ENCODE measurements around the gene STRN. TPM values are rescaled to one million over a fixed set of nuclear protein-coding genes. Genes with fewer than 3 reads are reported as not detected.

The STRN gene
- total RNA-seq, 4 donors from 2014 or later: 24.8 to 38.4 (median 31.6) TPM

DNA sequence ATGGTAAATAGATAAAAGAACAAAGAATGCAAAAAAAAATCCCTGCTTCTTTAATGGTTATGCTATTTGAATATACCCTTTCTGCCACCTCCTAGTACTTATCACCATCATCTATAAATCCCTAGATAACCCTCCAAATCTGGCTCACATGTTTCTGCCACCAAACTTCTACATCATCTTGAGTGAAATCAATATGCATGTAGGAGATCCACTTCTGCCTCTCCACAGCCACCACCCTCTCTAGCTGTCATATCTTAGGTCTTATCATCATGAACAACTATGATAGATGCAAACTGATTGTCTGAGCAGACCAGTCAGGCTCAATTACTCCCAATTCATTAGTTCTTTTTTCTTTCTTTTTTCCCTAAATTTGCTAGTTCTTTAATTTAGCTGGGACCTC, 55.3 kb downstream of the STRN start:
- Histone ChIP-seq H3K4me3 (no peak overlapping the region), H3K4me1 (no peaks in the 10 kb centered on the region), H3K9me3 (no peaks in the 10 kb centered on the region), H3K27ac (no peak overlapping the region), H3K36me3 (peaks cover 0 to 79% (median 0%) of the 10 kb centered on the region in 3 donors), H3K27me3 (no peaks in the 10 kb centered on the region)
- intact Hi-C loops (cut with DNase I): no loop called here
- TF ChIP-seq POLR2A (IDR thresholded peaks at IDR 0.05): no peak
- TF ChIP-seq, protein P1, sequence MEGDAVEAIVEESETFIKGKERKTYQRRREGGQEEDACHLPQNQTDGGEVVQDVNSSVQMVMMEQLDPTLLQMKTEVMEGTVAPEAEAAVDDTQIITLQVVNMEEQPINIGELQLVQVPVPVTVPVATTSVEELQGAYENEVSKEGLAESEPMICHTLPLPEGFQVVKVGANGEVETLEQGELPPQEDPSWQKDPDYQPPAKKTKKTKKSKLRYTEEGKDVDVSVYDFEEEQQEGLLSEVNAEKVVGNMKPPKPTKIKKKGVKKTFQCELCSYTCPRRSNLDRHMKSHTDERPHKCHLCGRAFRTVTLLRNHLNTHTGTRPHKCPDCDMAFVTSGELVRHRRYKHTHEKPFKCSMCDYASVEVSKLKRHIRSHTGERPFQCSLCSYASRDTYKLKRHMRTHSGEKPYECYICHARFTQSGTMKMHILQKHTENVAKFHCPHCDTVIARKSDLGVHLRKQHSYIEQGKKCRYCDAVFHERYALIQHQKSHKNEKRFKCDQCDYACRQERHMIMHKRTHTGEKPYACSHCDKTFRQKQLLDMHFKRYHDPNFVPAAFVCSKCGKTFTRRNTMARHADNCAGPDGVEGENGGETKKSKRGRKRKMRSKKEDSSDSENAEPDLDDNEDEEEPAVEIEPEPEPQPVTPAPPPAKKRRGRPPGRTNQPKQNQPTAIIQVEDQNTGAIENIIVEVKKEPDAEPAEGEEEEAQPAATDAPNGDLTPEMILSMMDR (IDR thresholded peaks at IDR 0.05): no peak
- no peak for DNase-seq

DNA sequence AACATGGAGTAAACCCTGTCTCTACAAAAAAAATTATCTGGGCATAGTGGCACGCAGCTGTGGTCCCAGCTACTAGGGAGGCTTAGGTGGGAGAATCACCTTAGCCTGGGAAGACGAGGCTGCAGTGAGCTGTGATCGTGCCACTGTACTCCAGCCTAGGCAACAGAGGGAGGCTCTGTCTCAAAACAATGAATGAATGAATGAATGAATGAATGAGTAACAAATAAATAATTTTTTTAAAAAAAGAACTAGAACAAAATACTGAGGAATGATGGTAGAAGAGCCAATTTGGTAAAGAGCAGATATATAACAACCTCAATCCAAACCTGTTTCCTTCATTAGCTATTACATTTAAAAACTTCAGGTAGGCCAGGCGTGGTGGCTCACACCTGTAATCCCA, 60.1 kb downstream of the STRN start:
- intact Hi-C loops (cut with DNase I): no loop called here
- no peak for TF ChIP-seq POLR2A (IDR thresholded peaks at IDR 0.05)
- TF ChIP-seq, protein P1 (IDR thresholded peaks at IDR 0.05): no peak
- Histone ChIP-seq H3K27ac (no peak overlapping the region), H3K27me3 (no peaks in the 10 kb centered on the region), H3K4me3 (no peak overlapping the region), H3K4me1 (no peaks in the 10 kb centered on the region), H3K36me3 (peaks cover 0 to 57% (median 0%) of the 10 kb centered on the region in 3 donors), H3K9me3 (no peaks in the 10 kb centered on the region)
- 96 to 98% methylated on average over 4 of the region's 4 CpGs for WGBS, 2 donors
- DNase-seq: no peak

DNA sequence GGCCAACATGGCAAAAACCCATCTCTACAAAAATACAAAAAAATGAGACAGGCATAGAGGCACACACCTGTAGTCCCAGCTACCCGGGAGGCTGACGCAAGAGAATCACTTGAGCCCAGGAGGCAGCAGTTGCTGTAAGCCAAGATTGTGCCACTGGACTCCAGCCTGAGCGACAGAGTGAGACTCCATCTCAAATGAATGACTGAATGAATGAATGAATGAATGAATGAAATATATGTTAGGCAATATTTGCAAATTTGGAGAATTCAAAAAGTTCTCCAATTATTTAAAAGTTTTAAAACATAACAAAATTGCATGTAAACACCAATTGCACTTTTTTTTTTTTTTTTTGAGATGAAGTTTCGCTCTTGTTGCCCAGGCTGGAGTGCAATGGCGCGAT, 61.7 kb downstream of the STRN start:
- intact Hi-C loops (cut with DNase I): no loop called here

DNA sequence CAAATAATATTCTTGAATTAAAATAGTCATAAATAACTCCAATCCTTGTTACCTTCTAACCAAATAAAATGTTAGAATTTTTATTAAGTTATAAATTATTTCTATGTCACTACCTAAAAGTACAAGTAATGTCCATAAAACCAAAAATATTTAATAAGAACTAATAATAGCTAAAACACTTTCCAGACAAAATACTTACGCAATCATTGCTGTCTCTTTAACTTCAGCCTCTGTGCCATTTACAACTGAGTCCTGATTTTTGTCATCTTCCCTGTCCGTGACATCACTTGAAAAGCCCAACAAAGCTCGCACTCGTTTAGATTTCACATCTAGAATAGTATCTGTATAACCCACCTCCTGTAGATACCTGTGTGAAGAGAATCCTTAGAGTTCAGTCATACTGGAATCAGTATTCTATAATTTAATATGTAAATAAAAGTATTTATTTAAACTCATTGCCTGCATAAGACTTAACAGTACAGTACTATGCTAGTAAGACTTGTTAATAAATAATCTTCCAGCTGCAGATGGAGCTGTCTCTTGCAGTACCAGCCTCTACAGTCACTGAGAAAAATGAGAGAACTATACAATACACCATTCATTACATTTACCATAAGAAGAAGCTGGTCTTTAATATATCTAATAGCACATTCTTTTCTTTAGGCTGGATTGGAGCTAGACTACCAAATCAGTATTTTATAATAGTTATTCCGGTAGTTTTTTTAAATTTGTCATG, 63.8 kb downstream of the STRN start:
- TF ChIP-seq POLR2A (IDR thresholded peaks at IDR 0.05): no peak
- TF ChIP-seq, protein P1 (IDR thresholded peaks at IDR 0.05): no peak
- WGBS, 2 donors: 92 to 94% methylated on average over 5 of the region's 5 CpGs
- Histone ChIP-seq H3K4me1 (no peaks in the 10 kb centered on the region), H3K9me3 (no peaks in the 10 kb centered on the region), H3K36me3 (peaks cover 0 to 76% (median 0%) of the 10 kb centered on the region in 3 donors), H3K27me3 (no peaks in the 10 kb centered on the region), H3K4me3 (no peak overlapping the region), H3K27ac (no peak overlapping the region)
- intact Hi-C loops (cut with DNase I): no loop called here
- DNase-seq: no peak

More for the DNA sequence above, 61.7 kb downstream of the STRN start:
- Histone ChIP-seq H3K36me3 (peaks cover 0 to 66% (median 0%) of the 10 kb centered on the region in 3 donors), H3K4me1 (no peaks in the 10 kb centered on the region), H3K9me3 (no peaks in the 10 kb centered on the region), H3K27ac (no peak overlapping the region), H3K4me3 (no peak overlapping the region), H3K27me3 (no peaks in the 10 kb centered on the region)
- TF ChIP-seq, protein P1 (IDR thresholded peaks at IDR 0.05): no peak
- TF ChIP-seq POLR2A (IDR thresholded peaks at IDR 0.05): no peak
- no peak for DNase-seq
- WGBS, 2 donors: 91 to 92% methylated on average over 6 of the region's 6 CpGs

DNA sequence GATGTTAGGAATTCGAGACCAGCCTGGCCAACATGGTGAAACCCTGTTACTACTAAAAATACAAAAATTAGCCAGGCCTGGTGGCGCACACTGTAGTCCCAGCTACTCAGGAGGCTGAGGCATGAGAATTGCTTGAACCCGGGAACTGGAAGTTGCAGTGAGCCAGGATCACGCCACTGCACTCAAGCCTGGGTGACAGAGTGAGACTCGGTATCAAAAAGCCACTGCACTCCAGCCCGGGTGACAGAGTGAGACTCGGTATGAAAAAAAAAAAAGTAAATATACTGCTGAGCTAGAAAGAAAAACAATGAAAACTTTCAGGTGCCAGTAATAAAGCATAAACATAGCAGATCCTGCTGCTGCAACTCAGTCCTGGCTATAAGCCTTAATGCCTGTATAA, 73.5 kb downstream of the STRN start:
- intact Hi-C loops (cut with DNase I): no loop called here
- peaks cover 0 to 71% (median 0%) of the 10 kb centered on the region in 3 donors for H3K36me3 ChIP-seq
- no peak overlapping the region for H3K4me3 ChIP-seq
- no peak for DNase-seq
- TF ChIP-seq, protein P1 (IDR thresholded peaks at IDR 0.05): no peak
- TF ChIP-seq POLR2A (IDR thresholded peaks at IDR 0.05): no peak
- H3K27me3 ChIP-seq: no peaks in the 10 kb centered on the region
- H3K27ac ChIP-seq: no peak overlapping the region
- 86 to 88% methylated on average over 7 of the region's 7 CpGs for WGBS, 2 donors
- peaks cover 0 to 10% (median 0%) of the 10 kb centered on the region in 3 donors for H3K4me1 ChIP-seq
- no peaks in the 10 kb centered on the region for H3K9me3 ChIP-seq

All from esophagus squamous epithelium (tissue), 5 donors.